Breast epithelium (tissue), 4 donors: ENCODE results near the gene ZNF587. TPM values are rescaled to one million over a fixed set of nuclear protein-coding genes. Genes with fewer than 3 reads are reported as not detected.
A peak's percentile ranks its signal among the peaks of the same experiment; 100 is the strongest.
"Not testable (repeated sequence)": the region's sequence is repeated elsewhere in the genome, so short reads cannot be mapped to it uniquely, and the experiment has no call there.

Source experiments
- DNase-seq, 2 donors: peaks; one replicate each; pipeline ENCODE4 v3.0.0-alpha.2; 2019; ENCODE audit warnings: low spot score in 2 of 2
- H3K27ac ChIP-seq, 2 donors: fragments of 200-600 bp; sonication (generic) in 1 of 2; one replicate each; pipeline ENCODE4 v1.5.1; 2016 to 2019; ENCODE audit warnings: mild to moderate bottlenecking in 1 of 2
- H3K27me3 ChIP-seq, 2 donors: fragments of 200-600 bp; sonication (generic) in 1 of 2; one replicate each; pipeline versions ENCODE4 v1.5.1 to v1.6.0; 2017 to 2019; ENCODE audit warnings: control low read depth in 1 of 2, mild to moderate bottlenecking in 1 of 2
- H3K36me3 ChIP-seq: fragments of 200-600 bp; one replicate; pipeline ENCODE4 v1.5.1; 2019
- H3K4me1 ChIP-seq, 2 donors: fragments of 200-600 bp; sonication (generic); one replicate each; pipeline ENCODE4 v1.5.1; 2016 to 2019; ENCODE audit warnings: control low read depth in 1 of 2
- H3K4me3 ChIP-seq, 3 donors: fragments of 200-600 bp; sonication (generic); 1 replicate in 2 of 3; 2 replicates in 1 of 3; pipeline ENCODE4 v1.5.1; 2016 to 2019; ENCODE audit warnings: mild to moderate bottlenecking in 3 of 3, moderate library complexity in 2 of 3
- H3K9me3 ChIP-seq, 2 donors: fragments of 200-600 bp; sonication (generic) in 1 of 2; one replicate each; pipeline ENCODE4 v1.5.1; 2016 to 2019; ENCODE audit warnings: control low read depth in 1 of 2
- CTCF ChIP-seq, 3 donors: fragments of 450-650 bp; IDR thresholded peaks; one replicate each; pipeline ENCODE4 v1.5.1; 2016 to 2017; ENCODE audit warnings: antibody characterized with exemption in 3 of 3, mild to moderate bottlenecking in 3 of 3, moderate library complexity in 3 of 3
- POLR2A ChIP-seq: fragments of 450-650 bp; IDR thresholded peaks from one replicate; pipeline ENCODE4 v1.6.1; 2016; ENCODE audit warnings: antibody characterized with exemption, mild to moderate bottlenecking, moderate library complexity
- POLR2AphosphoS5 ChIP-seq, 3 donors: sonication (generic); formaldehyde crosslinking; IDR thresholded peaks; one replicate each; pipeline ENCODE4 v1.6.1; 2017; ENCODE audit warnings: antibody characterized with exemption in 3 of 3
- intact Hi-C: fragments of 100-400 bp; cut with DNase I; formaldehyde crosslinking; loops from one replicate; pipeline ENCODE4 v1.15.1; 2023; ENCODE audit warnings: low total_unique reads
- total RNA-seq, 3 donors: library from RNA; depleted of rRNA; stranded (reverse); fragments of >200 nt; gene quantifications; one replicate each; pipeline ENCODE4 v1.1.0, GENCODE V29; 2016

ZNF587 gene
- total RNA-seq, 3 donors from 2014 or later = 14.4 to 45.4 (median 35.1) TPM

- intact Hi-C loops, H3K4me3 ChIP-seq, DNase-seq, H3K9me3 ChIP-seq, H3K27me3 ChIP-seq, H3K36me3 ChIP-seq, H3K4me1 ChIP-seq, H3K27ac ChIP-seq: not testable (repeated sequence)
Measured at GRCh38 chr19:57823608-57824007, 26.1 kb upstream of the ZNF587 start.

GRCh38 chr19:57825511-57825910 is 24.1 kb upstream of the ZNF587 start:
- intact Hi-C loops = no loop called here
- Histone ChIP-seq H3K36me3 (no peaks in the 10 kb centered on the region), H3K4me3 (no peak overlapping the region), H3K4me1 (peaks cover 0 to 4% of the 10 kb centered on the region in 2 donors), H3K27ac (no peak overlapping the region), H3K9me3 (peaks cover 0 to 18% of the 10 kb centered on the region in 2 donors), H3K27me3 (no peaks in the 10 kb centered on the region)
- no peak for DNase-seq
- TF ChIP-seq CTCF (IDR thresholded peaks at IDR 0.05) (no peak), POLR2AphosphoS5 (IDR thresholded peaks at IDR 0.05) (no peak), POLR2A (no peak)

- H3K36me3 ChIP-seq = no peaks in the 10 kb centered on the region
- intact Hi-C loops = no loop called here
- peaks cover 0 to 24% of the 10 kb centered on the region in 2 donors for H3K9me3 ChIP-seq
- DNase-seq = no peak
- TF ChIP-seq POLR2AphosphoS5 (IDR thresholded peaks at IDR 0.05) = no peak
- no peak for TF ChIP-seq CTCF (IDR thresholded peaks at IDR 0.05)
- no peak for TF ChIP-seq POLR2A
- H3K27me3 ChIP-seq = no peaks in the 10 kb centered on the region
- no peak overlapping the region for H3K4me3 ChIP-seq
- H3K27ac ChIP-seq = no peak overlapping the region
- no peaks in the 10 kb centered on the region for H3K4me1 ChIP-seq
Measured at GRCh38 chr19:57829316-57829715, 20.3 kb upstream of the ZNF587 start.

GRCh38 chr19:57830071-57830602 is 19.5 kb upstream of the ZNF587 start, which contains the start of gene ZNF587B:
ZNF587B (plus strand) TSS chr19:57830299; CDS start chr19:57830529, 230 bp downstream.
- Histone ChIP-seq H3K36me3 (no peaks in the 10 kb centered on the region), H3K27me3 (no peaks in the 10 kb centered on the region), H3K9me3 (peaks cover 0 to 24% of the 10 kb centered on the region in 2 donors), H3K4me3 (peak within 1 kb of the TSS; percentile 29 to 61 (median 48)), H3K27ac (peak within 1 kb of the TSS; percentile 46 to 53), H3K4me1 (no peaks in the 10 kb centered on the region)
- no peak for TF ChIP-seq POLR2AphosphoS5 (IDR thresholded peaks at IDR 0.05)
- peak in 1 of 3 donors; percentile 38 for TF ChIP-seq CTCF (IDR thresholded peaks at IDR 0.05)
- DNase-seq = peak; percentile 62 to 64
- intact Hi-C loops = no loop called here

- H3K4me3 ChIP-seq, H3K36me3 ChIP-seq, H3K9me3 ChIP-seq, H3K27ac ChIP-seq, H3K4me1 ChIP-seq, DNase-seq, intact Hi-C loops, H3K27me3 ChIP-seq: not testable (repeated sequence)
Measured at GRCh38 chr19:57836991-57837390, 12.7 kb upstream of the ZNF587 start.

- H3K36me3 ChIP-seq, H3K4me3 ChIP-seq, H3K9me3 ChIP-seq, H3K27ac ChIP-seq, H3K4me1 ChIP-seq, H3K27me3 ChIP-seq, intact Hi-C loops, DNase-seq: not testable (repeated sequence)
Measured at GRCh38 chr19:57838622-57839191, 11.0 kb upstream of the ZNF587 start.
